Right lobe of liver (tissue), 6 donors: Measurements from ENCODE around the gene TSHZ3. TPM values are rescaled to one million over a fixed set of nuclear protein-coding genes. Genes with fewer than 3 reads are reported as not detected.

Source experiments
- ATAC-seq, 4 donors: fragments of 200-7000 bp; cut with Tn5 transposase; one replicate each; pipeline ENCODE4 v1.9.1; 2020; ENCODE audit warnings: mild to moderate bottlenecking in 4 of 4, moderate library complexity in 4 of 4
- DNase-seq, 3 donors: peaks; one replicate each; pipeline ENCODE4 v3.0.0-alpha.2; 2020
- H3K27ac ChIP-seq, 3 donors: fragments of 200-600 bp; one replicate each; pipeline ENCODE4 v1.8.0; 2022
- H3K27me3 ChIP-seq, 2 donors: fragments of 200-600 bp; one replicate each; pipeline ENCODE4 v1.8.0; 2022
- H3K36me3 ChIP-seq, 4 donors: fragments of 200-600 bp; sonication (generic) in 1 of 4; one replicate each; pipeline versions ENCODE4 v1.5.1 to v1.8.0; 2017 to 2022; ENCODE audit warnings: control low read depth in 1 of 4
- H3K4me1 ChIP-seq, 4 donors: fragments of 200-600 bp; sonication (generic) in 1 of 4; one replicate each; pipeline versions ENCODE4 v1.5.1 to v1.8.0; 2017 to 2022; ENCODE audit warnings: control low read depth in 1 of 4
- H3K4me3 ChIP-seq, 3 donors: fragments of 200-600 bp; one replicate each; pipeline ENCODE4 v1.8.0; 2022
- H3K9me3 ChIP-seq, 4 donors: fragments of 200-600 bp; sonication (generic) in 1 of 4; one replicate each; pipeline versions ENCODE4 v1.5.1 to v1.8.0; 2017 to 2022; ENCODE audit warnings: control low read depth in 1 of 4
- POLR2A ChIP-seq: fragments of 450-650 bp; IDR thresholded peaks from one replicate; pipeline ENCODE4 v1.6.1; 2017; ENCODE audit warnings: antibody characterized with exemption, mild to moderate bottlenecking
- whole genome bisulfite sequencing: methylation state at CpG from one replicate; pipeline ENCODE4 v1.1.6; 2018; ENCODE audit warnings: low coverage, low lambda C conversion rate; ENCODE audit not compliant: insufficient coverage; ENCODE audit errors: missing lambda C conversion rate; 5-methylcytosine and 5-hydroxymethylcytosine counted together
- intact Hi-C, 2 donors: fragments of 100-400 bp; cut with DNase I; formaldehyde crosslinking; loops; one replicate each; pipeline versions ENCODE4 v1.11.2 to v1.14.1; 2022
- total RNA-seq, 6 experiments: library from RNA; depleted of rRNA in 2 of 6; stranded (reverse); fragments of >200 nt in 2 of 6; fragmentation: NEBNext Ultra II Directional in 3 of 6; extraction: Animal tissue kit (Norgen Biotek cat#: 25700) in 3 of 6; gene quantifications; one replicate each; pipeline versions ENCODE4 v1.1.0 to v1.2.4, GENCODE V29; 2016 to 2023
- TF ChIP-seq, protein P1 (sequence below), 4 donors: fragments of 200-600 bp in 3 of 4; fragments of 450-650 bp in 1 of 4; IDR thresholded peaks; one replicate each; pipeline versions ENCODE4 v1.5.1 to v1.8.0; 2016 to 2022; ENCODE audit warnings: antibody characterized with exemption in 4 of 4, mild to moderate bottlenecking in 2 of 4
- donor health status: DM: no; HTN: yes; CAD: no.
- donor health status: DM: no; HTN: no; CAD: no.
- donor health status: DM: no; HTN: no; CAD: no.
- donor health status: DM: no; HTN: yes; CAD: no.
- donor health status: DM: no; HTN: yes; CAD: no.

Gene TSHZ3
- total RNA-seq, 6 experiments from 2014 or later, result 1.2 to 1.6 (median 1.3) TPM

DNA sequence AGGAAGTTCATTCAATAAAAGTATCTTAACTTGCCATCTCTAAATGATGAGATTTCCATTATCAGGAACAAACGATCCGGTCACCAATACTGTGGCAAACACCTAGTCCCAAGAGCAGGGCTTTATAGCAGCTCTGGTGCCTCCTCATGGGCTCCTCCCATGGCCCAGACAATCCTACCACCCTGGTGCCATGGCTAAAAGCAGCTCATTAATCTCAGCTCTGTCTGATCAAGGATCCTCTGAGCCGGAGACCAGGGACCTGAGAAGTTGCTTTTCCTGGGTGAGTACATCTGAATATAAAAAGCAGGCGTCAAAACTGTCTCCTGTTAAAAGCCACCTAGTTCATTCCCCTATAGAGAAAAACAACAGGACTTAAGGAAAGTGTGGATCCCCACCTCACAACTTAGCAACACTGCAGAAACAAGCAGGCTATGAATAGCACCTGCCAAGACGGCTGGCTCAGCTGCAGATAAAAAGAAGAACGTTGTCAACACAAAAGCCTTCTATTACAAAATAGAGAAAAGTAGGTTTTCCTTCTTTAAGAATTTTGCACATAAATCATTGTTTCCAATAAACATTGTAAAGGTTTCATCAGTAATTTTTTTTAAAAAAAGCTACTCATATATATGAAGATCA is 30.3 kb downstream of the TSHZ3 start:
- H3K27me3 ChIP-seq, result no peaks in the 10 kb centered on the region
- H3K27ac ChIP-seq, result no peak overlapping the region
- TF ChIP-seq, protein P1, sequence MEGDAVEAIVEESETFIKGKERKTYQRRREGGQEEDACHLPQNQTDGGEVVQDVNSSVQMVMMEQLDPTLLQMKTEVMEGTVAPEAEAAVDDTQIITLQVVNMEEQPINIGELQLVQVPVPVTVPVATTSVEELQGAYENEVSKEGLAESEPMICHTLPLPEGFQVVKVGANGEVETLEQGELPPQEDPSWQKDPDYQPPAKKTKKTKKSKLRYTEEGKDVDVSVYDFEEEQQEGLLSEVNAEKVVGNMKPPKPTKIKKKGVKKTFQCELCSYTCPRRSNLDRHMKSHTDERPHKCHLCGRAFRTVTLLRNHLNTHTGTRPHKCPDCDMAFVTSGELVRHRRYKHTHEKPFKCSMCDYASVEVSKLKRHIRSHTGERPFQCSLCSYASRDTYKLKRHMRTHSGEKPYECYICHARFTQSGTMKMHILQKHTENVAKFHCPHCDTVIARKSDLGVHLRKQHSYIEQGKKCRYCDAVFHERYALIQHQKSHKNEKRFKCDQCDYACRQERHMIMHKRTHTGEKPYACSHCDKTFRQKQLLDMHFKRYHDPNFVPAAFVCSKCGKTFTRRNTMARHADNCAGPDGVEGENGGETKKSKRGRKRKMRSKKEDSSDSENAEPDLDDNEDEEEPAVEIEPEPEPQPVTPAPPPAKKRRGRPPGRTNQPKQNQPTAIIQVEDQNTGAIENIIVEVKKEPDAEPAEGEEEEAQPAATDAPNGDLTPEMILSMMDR (IDR thresholded peaks at IDR 0.05), result no peak
- TF ChIP-seq POLR2A, result no peak
- no peak overlapping the region for H3K4me3 ChIP-seq
- H3K36me3 ChIP-seq, result no peaks in the 10 kb centered on the region
- DNase-seq (no peak), ATAC-seq (no peak)
- 55% methylated on average over 5 of the region's 6 CpGs for WGBS
- H3K9me3 ChIP-seq, result no peaks in the 10 kb centered on the region
- intact Hi-C loops, result no loop called here
- no peaks in the 10 kb centered on the region for H3K4me1 ChIP-seq

DNA sequence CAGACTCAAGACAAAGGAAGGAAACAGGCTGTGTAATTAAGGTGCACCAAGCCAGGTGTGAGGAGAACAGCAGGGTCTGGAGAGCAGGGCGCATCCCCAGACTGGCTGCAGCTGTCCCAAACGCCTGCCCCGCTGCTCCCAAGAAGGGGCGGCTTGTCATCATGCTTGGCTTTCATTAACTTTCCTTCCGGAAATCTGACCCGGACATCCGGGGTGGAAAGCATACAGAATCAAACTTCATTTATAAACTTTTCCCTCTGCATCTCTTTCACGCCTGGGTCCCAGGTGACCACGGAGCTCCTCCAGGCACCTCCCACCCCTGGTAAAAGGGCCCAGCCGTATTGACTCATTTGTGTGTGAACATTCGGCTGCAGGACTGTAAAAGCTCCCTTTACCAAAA is 31.7 kb downstream of the TSHZ3 start:
- 17% methylated on average over 5 of the region's 11 CpGs for WGBS
- Histone ChIP-seq H3K4me3 (no peak overlapping the region), H3K27ac (no peak overlapping the region), H3K4me1 (no peaks in the 10 kb centered on the region), H3K27me3 (no peaks in the 10 kb centered on the region), H3K36me3 (no peaks in the 10 kb centered on the region), H3K9me3 (no peaks in the 10 kb centered on the region)
- intact Hi-C loops, result no loop called here
- ATAC-seq (no peak), DNase-seq (no peak)
- TF ChIP-seq POLR2A, result no peak
- TF ChIP-seq, protein P1 (IDR thresholded peaks at IDR 0.05), result no peak

DNA sequence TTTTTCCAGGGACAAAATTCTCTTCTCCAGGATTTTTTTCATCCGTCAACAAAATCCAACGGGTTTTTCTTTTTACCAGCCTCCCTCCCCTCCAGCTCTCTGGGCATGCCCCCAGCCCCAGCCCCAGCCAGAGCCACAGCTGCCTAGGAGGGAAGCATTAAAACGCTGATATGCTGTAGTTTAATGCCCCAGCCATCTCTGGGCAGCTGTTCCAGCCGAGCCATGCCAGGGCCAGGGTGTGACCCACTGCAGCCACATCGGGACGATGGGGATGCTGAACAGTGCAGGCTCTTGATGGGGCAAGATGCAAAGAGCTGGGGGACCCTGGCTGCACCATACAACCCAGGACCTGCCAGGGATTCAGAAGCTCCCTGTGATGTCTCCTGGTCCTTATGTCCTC is 32.1 kb downstream of the TSHZ3 start:
- DNase-seq (no peak), ATAC-seq (no peak)
- no peaks in the 10 kb centered on the region for H3K4me1 ChIP-seq
- TF ChIP-seq, protein P1 (IDR thresholded peaks at IDR 0.05), result no peak
- no peak for TF ChIP-seq POLR2A
- H3K9me3 ChIP-seq, result no peaks in the 10 kb centered on the region
- no peaks in the 10 kb centered on the region for H3K36me3 ChIP-seq
- no peaks in the 10 kb centered on the region for H3K27me3 ChIP-seq
- intact Hi-C loops, result no loop called here
- H3K4me3 ChIP-seq, result no peak overlapping the region
- H3K27ac ChIP-seq, result no peak overlapping the region
- 58% methylated on average over 6 of the region's 6 CpGs for WGBS

DNA sequence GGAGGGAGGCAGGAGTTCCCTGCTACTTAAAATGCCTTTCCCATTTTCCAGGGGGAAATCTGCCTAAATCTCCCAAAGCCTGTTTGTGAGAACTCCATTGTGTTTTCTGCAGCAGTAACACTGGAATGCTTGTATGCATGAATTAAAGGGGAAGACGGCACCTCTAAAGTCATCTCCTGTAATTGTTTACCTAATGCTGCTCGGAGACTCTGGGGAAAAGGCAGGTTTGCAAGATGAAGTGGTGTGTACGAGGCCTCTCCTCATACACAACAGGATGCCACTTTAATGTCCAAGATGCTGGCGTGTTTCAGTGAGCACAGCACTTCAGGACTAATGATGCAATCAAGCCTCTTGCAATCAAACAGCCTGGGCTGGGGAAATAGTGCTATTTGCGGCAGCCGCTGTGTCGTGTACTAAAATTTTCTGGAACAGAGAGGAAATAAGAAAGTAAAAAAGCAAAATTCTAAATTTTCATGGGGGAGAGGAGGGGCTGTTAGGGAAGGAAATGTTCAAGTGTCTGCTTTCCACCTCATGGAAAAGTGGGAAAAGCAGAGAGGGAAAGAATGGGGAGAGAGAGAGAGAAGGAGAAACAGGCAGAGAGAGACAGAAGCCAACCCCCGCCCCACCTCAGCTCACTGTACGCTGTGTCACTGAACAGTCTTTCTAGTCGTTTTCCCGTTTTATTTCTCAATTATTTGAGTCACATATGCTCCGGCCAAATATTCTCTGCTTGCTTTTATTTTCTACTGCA is 32.9 kb downstream of the TSHZ3 start:
- Histone ChIP-seq H3K9me3 (no peaks in the 10 kb centered on the region), H3K36me3 (no peaks in the 10 kb centered on the region), H3K4me1 (no peaks in the 10 kb centered on the region), H3K27me3 (no peaks in the 10 kb centered on the region), H3K4me3 (no peak overlapping the region), H3K27ac (no peak overlapping the region)
- WGBS, result 31% methylated on average over 12 of the region's 12 CpGs
- TF ChIP-seq, protein P1 (IDR thresholded peaks at IDR 0.05), result no peak
- TF ChIP-seq POLR2A, result no peak
- peak; percentile 14 to 37 (median 28) for ATAC-seq
- intact Hi-C loops, result no loop called here
- DNase-seq, result no peak
